IMR-90 (cell line): ENCODE measurements around the gene DGLUCY. TPM values are rescaled to one million over a fixed set of nuclear protein-coding genes. Genes with fewer than 3 reads are reported as not detected.

Source experiments
- ATAC-seq: fragments of 200-7000 bp; cut with Tn5 transposase; 2 replicates; pipeline ENCODE4 v1.9.1; 2020; ENCODE audit warnings: low read depth, mild to moderate bottlenecking, moderate library complexity
- BruUV-seq: library from RNA; stranded (reverse); fragments of 400-500 nt; replicated peaks from 2 replicates; lab custom pipeline; 2021; lab: Mats Ljungman, UMichigan
- CTCF ChIA-PET: fragments of 300-600 bp; formaldehyde crosslinking; extraction: SDS; loops from one replicate; lab custom pipeline; 2021; ENCODE audit warnings: antibody characterized with exemption; lab: Yijun Ruan, JAX
- POLR2A ChIA-PET: fragments of 300-600 bp; sonication (Branson Sonifier 250); formaldehyde crosslinking; loops from one replicate; lab custom pipeline; 2022; ENCODE audit warnings: antibody characterized with exemption; ENCODE audit not compliant: unreplicated experiment; lab: Charles Lee
- DNase-seq: peaks from one replicate; pipeline ENCODE4 v3.0.0; 2013
- H2AFZ ChIP-seq: replicated peaks from 2 replicates; pipeline ENCODE3; 2013; ENCODE audit warnings: low read length, mild to moderate bottlenecking; ENCODE audit not compliant: poor library complexity
- H2AK5ac ChIP-seq: 2 replicates; pipeline ENCODE4 v1.6.1; 2013; ENCODE audit warnings: low read depth, low read length, inconsistent platforms
- H2AK9ac ChIP-seq: replicated peaks from 2 replicates; pipeline ENCODE3; 2013; ENCODE audit warnings: mild to moderate bottlenecking, low read depth, low read length, moderate library complexity; ENCODE audit not compliant: poor library complexity
- H2BK120ac ChIP-seq: 2 replicates; pipeline ENCODE4 v1.6.1; 2013; ENCODE audit warnings: low read depth, low read length, inconsistent platforms
- H2BK15ac ChIP-seq: 3 replicates; pipeline ENCODE4 v1.6.1; 2013; ENCODE audit warnings: low read depth, low read length, inconsistent platforms
- H2BK20ac ChIP-seq: 2 replicates; pipeline ENCODE4 v1.6.1; 2013; ENCODE audit warnings: low read depth, mild to moderate bottlenecking, inconsistent platforms, low read length, moderate library complexity
- H2BK5ac ChIP-seq: 2 replicates; pipeline ENCODE4 v1.6.1; 2013; ENCODE audit warnings: mild to moderate bottlenecking, low read depth, low read length, inconsistent platforms; ENCODE audit not compliant: poor library complexity, severe bottlenecking
- H3K14ac ChIP-seq: replicated peaks from 2 replicates; pipeline ENCODE4 v1.6.1; 2013; ENCODE audit warnings: low read depth, low read length, inconsistent platforms
- H3K18ac ChIP-seq: 2 replicates; pipeline ENCODE4 v1.6.1; 2013; ENCODE audit warnings: low read depth, low read length, control low read depth
- H3K23ac ChIP-seq: 2 replicates; pipeline ENCODE4 v1.6.1; 2013; ENCODE audit warnings: low read depth, low read length, inconsistent platforms
- H3K27ac ChIP-seq: 2 replicates; pipeline ENCODE4 v1.5.1; 2013; ENCODE audit warnings: mild to moderate bottlenecking, control low read depth, low read length; ENCODE audit not compliant: insufficient read depth
- H3K27me3 ChIP-seq: 2 replicates; pipeline ENCODE4 v1.6.1; 2013; ENCODE audit warnings: low read length; ENCODE audit not compliant: control insufficient read depth, insufficient read depth
- H3K36me3 ChIP-seq: 2 replicates; pipeline ENCODE4 v1.6.1; 2013; ENCODE audit warnings: low read length, mixed read lengths; ENCODE audit not compliant: control insufficient read depth, insufficient read depth
- H3K4ac ChIP-seq: 2 replicates; pipeline ENCODE4 v1.6.1; 2013; ENCODE audit warnings: low read depth, low read length, inconsistent platforms
- H3K4me1 ChIP-seq: 2 replicates; pipeline ENCODE4 v1.6.1; 2013; ENCODE audit warnings: low read length, mixed read lengths; ENCODE audit not compliant: control insufficient read depth, insufficient read depth
- H3K4me2 ChIP-seq: 2 replicates; pipeline ENCODE4 v1.6.1; 2013; ENCODE audit warnings: low read depth, mild to moderate bottlenecking, control low read depth, low read length, moderate library complexity
- H3K4me3 ChIP-seq: 2 replicates; pipeline ENCODE4 v1.5.1; 2013; ENCODE audit warnings: low read depth, mild to moderate bottlenecking, control low read depth, low read length, moderate library complexity; ENCODE audit not compliant: insufficient read depth
- H3K56ac ChIP-seq: 2 replicates; pipeline ENCODE4 v1.6.1; 2013; ENCODE audit warnings: low read length, inconsistent platforms; ENCODE audit not compliant: insufficient read depth; ENCODE audit errors: extremely low read depth
- H3K79me1 ChIP-seq, 2 experiments: 2 replicates each; pipeline ENCODE4 v1.6.1; 2013; ENCODE audit warnings: low read length in 2 of 2, inconsistent platforms in 1 of 2, low read depth in 1 of 2
- H3K9ac ChIP-seq: 2 replicates; pipeline ENCODE4 v1.6.1; 2013; ENCODE audit warnings: low read depth, low read length, control low read depth
- H3K9me1 ChIP-seq: 2 replicates; pipeline ENCODE4 v1.6.1; 2013; ENCODE audit warnings: low read length, inconsistent platforms; ENCODE audit not compliant: insufficient read depth
- H3K9me3 ChIP-seq: 2 replicates; pipeline ENCODE4 v1.6.1; 2013; ENCODE audit warnings: low read length; ENCODE audit not compliant: control insufficient read depth, insufficient read depth
- H4K20me1 ChIP-seq: 2 replicates; pipeline ENCODE4 v1.6.1; 2013; ENCODE audit warnings: low read length, inconsistent platforms; ENCODE audit not compliant: insufficient read depth
- H4K5ac ChIP-seq: 2 replicates; pipeline ENCODE4 v1.6.1; 2013; ENCODE audit warnings: mild to moderate bottlenecking, low read depth, low read length, control low read depth
- H4K8ac ChIP-seq, 2 experiments: 2 replicates each; pipeline ENCODE4 v1.6.1; 2013; ENCODE audit warnings: low read depth in 2 of 2, low read length in 2 of 2, control low read depth in 1 of 2, inconsistent platforms in 1 of 2
- H4K91ac ChIP-seq: 2 replicates; pipeline ENCODE4 v1.6.1; 2013; ENCODE audit warnings: low read depth, low read length, inconsistent platforms; ENCODE audit not compliant: insufficient read depth
- MXI1 ChIP-seq: IDR thresholded peaks from 2 replicates; pipeline ENCODE4 v1.6.1; 2012; ENCODE audit warnings: low read depth, mild to moderate bottlenecking, low read length, moderate library complexity, borderline replicate concordance
- WGBS, 2 experiments: methylation state at CpG; one replicate each; pipeline versions ENCODE4 v1.1.5 to v1.1.7; 2013; ENCODE audit warnings: missing lambda C conversion rate in 2 of 2; ENCODE audit not compliant: insufficient read length in 1 of 2; ENCODE audit errors: extremely low coverage in 2 of 2; 5-methylcytosine and 5-hydroxymethylcytosine counted together
- dilution Hi-C: fragments of 300-500 bp; cut with HindIII; formaldehyde crosslinking; loops from one replicate; pipeline ENCODE4 v1.14.3; 2018; ENCODE audit warnings: low sequenced_read_pairs; ENCODE audit not compliant: unreplicated experiment
- in situ Hi-C: fragments of 300-500 bp; cut with MboI; formaldehyde crosslinking; loops from 3 replicates; pipeline ENCODE4 v1.14.3; 2019; ENCODE audit warnings: low sequenced_read_pairs, inconsistent platforms, mixed read lengths
- intact Hi-C: fragments of 100-400 bp; cut with micrococcal nuclease; formaldehyde crosslinking; loops from 2 replicates; pipeline ENCODE4 v1.10.0; 2022
- polyA plus RNA-seq, 3 experiments: library from polyadenylated mRNA; depleted of rRNA; stranded (reverse); fragments of >200 nt; gene quantifications; 2 replicates each; pipeline ENCODE4 v1.2.3, GENCODE V29; 2012; ENCODE audit warnings: low replicate concordance in 1 of 3
- total RNA-seq: library from RNA; depleted of rRNA; stranded (reverse); fragments of >200 nt; gene quantifications from 2 replicates; pipeline ENCODE4 v1.2.3, GENCODE V29; 2012

Gene DGLUCY
- total and polyA plus RNA-seq, 2 of the 4 experiments (the other 2 are of a cell fraction) = 8.5 to 13.3 TPM

DNA sequence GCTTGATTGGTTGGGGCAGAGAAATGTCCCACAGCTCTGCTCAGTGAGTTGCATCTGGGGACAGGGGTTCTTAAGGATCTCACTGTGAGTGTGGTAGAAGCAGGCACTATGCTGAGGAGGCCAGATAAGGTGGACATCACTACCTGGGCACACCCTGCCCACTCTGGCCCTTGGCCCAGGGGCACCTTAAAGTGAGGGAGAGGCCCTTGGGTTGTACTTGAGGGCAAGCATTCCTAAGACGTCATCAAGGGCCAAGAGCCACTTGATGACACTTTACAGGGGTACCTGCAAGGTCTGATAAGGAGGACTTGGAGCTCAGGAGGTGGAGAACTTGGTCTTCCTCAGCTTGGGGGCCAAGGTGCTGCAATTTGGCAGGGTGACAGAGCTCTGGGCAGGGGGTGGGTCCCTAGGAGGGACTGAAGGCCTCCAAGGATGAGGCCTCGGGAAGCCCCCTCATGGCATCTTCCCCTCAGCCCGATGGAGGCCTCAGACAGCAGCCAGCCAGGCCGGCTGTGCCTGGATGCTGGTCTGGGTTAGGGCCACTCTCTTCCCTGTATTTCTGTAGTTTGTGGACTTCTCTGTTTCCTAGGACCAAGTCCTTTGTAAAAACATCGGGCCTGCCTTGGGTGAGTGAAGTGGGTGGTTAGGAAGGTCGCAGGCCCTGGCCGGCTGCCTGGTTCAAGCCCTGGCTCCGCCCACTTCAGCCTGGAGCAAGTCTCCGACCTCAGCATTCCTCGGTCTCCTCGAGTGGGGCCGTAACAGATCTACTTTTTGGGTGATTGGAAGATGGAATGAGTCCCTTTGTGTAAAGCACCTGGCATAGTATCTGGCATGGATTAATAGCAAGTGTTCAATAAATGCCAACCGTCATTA is 105.9 kb downstream of the DGLUCY start:
- intact Hi-C loops = no loop called here

More for the DNA sequence above, 105.9 kb downstream of the DGLUCY start:
- H2AFZ ChIP-seq = no peak overlapping the region
- H2BK5ac ChIP-seq = no peak overlapping the region
- H3K9me1 ChIP-seq = peaks cover 2% of the 10 kb centered on the region; the same call in 1 of the 2 replicates
- no TSS peak for BruUV-seq
- no peak overlapping the region for H3K4ac ChIP-seq
- no peak overlapping the region for H3K56ac ChIP-seq
- H4K20me1 ChIP-seq = no peaks in the 10 kb centered on the region
- ATAC-seq (no peak), DNase-seq (no peak)
- H2BK20ac ChIP-seq = no peak overlapping the region
- H4K8ac ChIP-seq = no peak overlapping the region
- no peak overlapping the region for H3K4me3 ChIP-seq
- no peak overlapping the region for H3K4me2 ChIP-seq
- CTCF ChIA-PET = no interaction called here
- no peaks in the 10 kb centered on the region for H3K4me1 ChIP-seq
- H3K14ac ChIP-seq = no peak overlapping the region
- H2AK5ac ChIP-seq = no peak overlapping the region
- no peak overlapping the region for H2BK120ac ChIP-seq
- in situ Hi-C loops (no loop called here), dilution Hi-C loops (no loop called here)
- no peaks in the 10 kb centered on the region for H3K27me3 ChIP-seq
- no peak overlapping the region for H3K23ac ChIP-seq
- no peak overlapping the region for H3K27ac ChIP-seq
- POLR2A ChIA-PET = no interaction called here
- no peak overlapping the region for H3K18ac ChIP-seq
- H3K79me1 ChIP-seq = no peaks in the 10 kb centered on the region
- H3K9me3 ChIP-seq = peaks cover 3% of the 10 kb centered on the region; the same call in 1 of the 2 replicates
- no peak overlapping the region for H2AK9ac ChIP-seq
- no peak overlapping the region for H2BK15ac ChIP-seq
- H4K5ac ChIP-seq = no peak overlapping the region
- no CpG with 5 or more reads among the region's 13 CpGs for WGBS, 2 experiments
- H3K9ac ChIP-seq = no peak overlapping the region
- peaks cover 12% of the 10 kb centered on the region; the same call in 1 of the 2 replicates for H3K36me3 ChIP-seq
- H4K91ac ChIP-seq = no peak overlapping the region
- TF ChIP-seq MXI1 = no peak
